Type B pancreatic cell (in vitro differentiated cells): ENCODE data around the gene RPLP1. TPM values are rescaled to one million over a fixed set of nuclear protein-coding genes. Genes with fewer than 3 reads are reported as not detected.

Source experiments
- DNase-seq: peaks from one replicate; pipeline ENCODE4 v3.0.0; 2021; ENCODE audit warnings: mixed read lengths; ENCODE audit not compliant: unreplicated experiment; ENCODE audit errors: extremely low spot score
- H3K27ac Mint-ChIP-seq: 2 replicates; pipeline ENCODE4 v1.8.0; 2021; ENCODE audit warnings: mild to moderate bottlenecking, mixed read lengths
- H3K27me3 Mint-ChIP-seq: 2 replicates; pipeline ENCODE4 v1.8.0; 2021; ENCODE audit warnings: mixed read lengths
- H3K36me3 Mint-ChIP-seq: 2 replicates; pipeline ENCODE4 v1.8.0; 2021; ENCODE audit warnings: mixed read lengths
- H3K4me1 Mint-ChIP-seq: one replicate; pipeline ENCODE4 v1.8.0; 2021; ENCODE audit warnings: mixed read lengths; ENCODE audit not compliant: unreplicated experiment
- H3K4me3 Mint-ChIP-seq: 2 replicates; pipeline ENCODE4 v1.8.0; 2021; ENCODE audit warnings: mild to moderate bottlenecking, mixed read lengths
- H3K9me3 Mint-ChIP-seq: 2 replicates; pipeline ENCODE4 v1.8.0; 2021; ENCODE audit warnings: mixed read lengths
- total RNA-seq: library from RNA; stranded (reverse); gene quantifications from 2 replicates; pipeline ENCODE4 v1.2.1, GENCODE V29; 2021; ENCODE audit warnings: low replicate concordance
- TF ChIP-seq, protein P1 (sequence below): fragments of 200-600 bp; sonication (generic); conservative IDR thresholded peaks from 2 replicates; pipeline ENCODE4 v1.5.0; 2021; ENCODE audit warnings: antibody characterized with exemption, mild to moderate bottlenecking

RPLP1 gene
- total RNA-seq, 1 donor from 2014 or later = 1,694 TPM

DNA sequence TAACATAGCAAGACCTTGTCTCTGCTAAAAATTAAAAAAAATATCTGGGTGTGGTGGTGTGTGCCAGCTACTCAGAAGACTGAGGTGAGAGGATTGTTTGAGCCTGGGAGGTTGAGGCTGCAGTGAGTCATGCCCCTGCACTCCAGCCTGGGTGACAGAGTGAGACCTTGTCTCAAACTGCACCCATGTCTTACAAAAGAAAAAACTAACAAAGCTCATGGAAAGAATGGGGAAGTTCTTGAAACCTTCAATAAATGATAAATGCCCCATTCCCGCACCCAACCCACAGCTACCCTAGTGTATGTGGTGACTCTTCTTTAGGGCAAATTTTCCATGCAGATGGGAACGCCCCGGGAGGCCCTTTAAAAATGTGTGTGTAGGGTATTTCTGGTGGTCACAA, 28.3 kb downstream of the RPLP1 start:
- no peaks in the 10 kb centered on the region for H3K27me3 Mint-ChIP-seq
- TF ChIP-seq, protein P1, sequence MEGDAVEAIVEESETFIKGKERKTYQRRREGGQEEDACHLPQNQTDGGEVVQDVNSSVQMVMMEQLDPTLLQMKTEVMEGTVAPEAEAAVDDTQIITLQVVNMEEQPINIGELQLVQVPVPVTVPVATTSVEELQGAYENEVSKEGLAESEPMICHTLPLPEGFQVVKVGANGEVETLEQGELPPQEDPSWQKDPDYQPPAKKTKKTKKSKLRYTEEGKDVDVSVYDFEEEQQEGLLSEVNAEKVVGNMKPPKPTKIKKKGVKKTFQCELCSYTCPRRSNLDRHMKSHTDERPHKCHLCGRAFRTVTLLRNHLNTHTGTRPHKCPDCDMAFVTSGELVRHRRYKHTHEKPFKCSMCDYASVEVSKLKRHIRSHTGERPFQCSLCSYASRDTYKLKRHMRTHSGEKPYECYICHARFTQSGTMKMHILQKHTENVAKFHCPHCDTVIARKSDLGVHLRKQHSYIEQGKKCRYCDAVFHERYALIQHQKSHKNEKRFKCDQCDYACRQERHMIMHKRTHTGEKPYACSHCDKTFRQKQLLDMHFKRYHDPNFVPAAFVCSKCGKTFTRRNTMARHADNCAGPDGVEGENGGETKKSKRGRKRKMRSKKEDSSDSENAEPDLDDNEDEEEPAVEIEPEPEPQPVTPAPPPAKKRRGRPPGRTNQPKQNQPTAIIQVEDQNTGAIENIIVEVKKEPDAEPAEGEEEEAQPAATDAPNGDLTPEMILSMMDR = no peak

DNA sequence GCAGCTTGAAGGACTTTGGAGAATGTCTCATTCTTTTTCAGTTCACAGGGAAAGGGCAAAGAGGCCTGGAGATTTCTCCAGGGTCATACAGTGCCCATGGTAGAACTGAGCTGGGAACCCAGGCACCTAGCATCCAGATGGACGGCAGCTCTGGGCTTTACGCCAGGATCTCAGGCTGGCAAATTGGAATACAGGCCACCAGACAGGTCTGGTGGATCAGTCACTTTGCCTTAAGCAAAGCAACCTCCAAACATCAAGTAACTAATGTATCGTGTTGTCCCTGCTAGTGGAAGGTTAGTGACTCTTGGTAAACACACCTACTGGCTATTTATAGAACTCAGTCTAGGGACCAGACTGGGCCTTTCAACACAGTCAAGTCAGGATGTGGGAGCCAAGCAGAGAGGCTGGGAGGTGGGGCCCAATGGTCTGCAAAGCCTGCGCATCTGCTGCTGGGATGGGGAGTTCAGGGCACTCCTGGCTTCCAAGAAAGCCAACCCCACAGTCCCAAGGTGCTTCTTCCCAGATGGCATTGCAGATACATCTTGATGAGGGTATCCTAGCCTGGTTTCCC, 30.2 kb downstream of the RPLP1 start:
- Mint-ChIP-seq H3K9me3 (peaks cover 13% of the 10 kb centered on the region), H3K4me3 (no peak overlapping the region), H3K36me3 (no peaks in the 10 kb centered on the region), H3K4me1 (peaks cover 15% of the 10 kb centered on the region), H3K27me3 (no peaks in the 10 kb centered on the region), H3K27ac (no peak overlapping the region)
- DNase-seq = no peak
- TF ChIP-seq, protein P1 = no peak

More for the DNA sequence above, 28.3 kb downstream of the RPLP1 start:
- Mint-ChIP-seq H3K27ac (no peak overlapping the region), H3K36me3 (no peaks in the 10 kb centered on the region), H3K4me1 (peaks cover 15% of the 10 kb centered on the region), H3K4me3 (no peak overlapping the region), H3K9me3 (peaks cover 13% of the 10 kb centered on the region)
- no peak for DNase-seq

DNA sequence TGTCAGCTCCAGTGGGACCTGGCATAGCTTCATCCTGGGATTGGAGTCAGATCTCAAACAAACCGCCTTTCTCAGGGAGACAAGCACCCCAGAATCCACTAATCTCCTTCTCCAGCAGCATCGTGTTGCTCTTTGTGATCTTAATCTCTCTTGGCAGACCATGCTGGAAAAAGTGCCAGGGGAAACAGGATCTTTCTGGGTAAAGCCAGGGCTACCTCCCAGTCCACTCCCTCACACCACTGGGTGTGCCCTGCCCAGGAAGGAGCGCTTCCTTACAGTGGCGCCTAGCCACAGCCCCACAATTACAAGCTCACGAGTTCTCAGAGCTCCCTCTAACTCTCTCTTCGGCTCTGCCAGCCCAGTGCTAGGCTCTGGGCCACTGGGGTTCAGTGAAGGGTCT, 32.2 kb downstream of the RPLP1 start:
- DNase-seq = no peak
- TF ChIP-seq, protein P1 = no peak
- Mint-ChIP-seq H3K4me3 (no peak overlapping the region), H3K27ac (no peak overlapping the region), H3K27me3 (no peaks in the 10 kb centered on the region), H3K9me3 (peaks cover 9% of the 10 kb centered on the region), H3K36me3 (no peaks in the 10 kb centered on the region), H3K4me1 (peaks cover 15% of the 10 kb centered on the region)

DNA sequence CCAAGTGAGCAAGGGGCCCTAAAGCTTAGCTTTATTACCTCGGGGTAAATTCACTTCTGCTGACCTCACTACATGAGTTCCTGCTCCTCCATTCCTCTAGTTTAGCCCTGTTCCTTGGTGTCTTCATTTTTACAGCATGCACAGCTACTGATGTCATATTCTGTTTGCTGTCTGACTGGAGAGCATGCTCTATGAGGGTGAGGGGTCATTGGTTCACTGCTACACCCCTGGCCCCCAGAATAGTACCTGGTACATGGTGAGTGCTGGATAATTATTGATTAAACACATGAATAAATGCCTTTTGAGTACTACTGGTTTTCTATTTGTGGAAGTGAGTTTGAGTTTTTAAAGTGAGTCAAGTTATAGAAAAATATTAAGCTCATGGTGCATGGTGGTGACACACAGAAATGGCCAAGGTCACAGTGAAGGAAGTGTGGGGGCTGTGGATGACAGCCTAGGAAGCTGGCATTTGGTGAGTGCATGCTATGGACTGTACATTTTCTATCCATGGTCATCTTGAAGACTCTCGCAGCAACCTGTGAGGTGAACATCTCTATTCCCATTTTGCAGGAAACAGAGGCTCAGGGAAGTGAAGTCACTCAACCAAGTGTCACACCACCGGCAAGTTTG, 34.0 kb downstream of the RPLP1 start:
- Mint-ChIP-seq H3K9me3 (peaks cover 4% of the 10 kb centered on the region), H3K4me3 (no peak overlapping the region), H3K27ac (no peak overlapping the region), H3K27me3 (peaks cover 5% of the 10 kb centered on the region), H3K36me3 (no peaks in the 10 kb centered on the region), H3K4me1 (peaks cover 13% of the 10 kb centered on the region)
- no peak for DNase-seq
- TF ChIP-seq, protein P1 = no peak

DNA sequence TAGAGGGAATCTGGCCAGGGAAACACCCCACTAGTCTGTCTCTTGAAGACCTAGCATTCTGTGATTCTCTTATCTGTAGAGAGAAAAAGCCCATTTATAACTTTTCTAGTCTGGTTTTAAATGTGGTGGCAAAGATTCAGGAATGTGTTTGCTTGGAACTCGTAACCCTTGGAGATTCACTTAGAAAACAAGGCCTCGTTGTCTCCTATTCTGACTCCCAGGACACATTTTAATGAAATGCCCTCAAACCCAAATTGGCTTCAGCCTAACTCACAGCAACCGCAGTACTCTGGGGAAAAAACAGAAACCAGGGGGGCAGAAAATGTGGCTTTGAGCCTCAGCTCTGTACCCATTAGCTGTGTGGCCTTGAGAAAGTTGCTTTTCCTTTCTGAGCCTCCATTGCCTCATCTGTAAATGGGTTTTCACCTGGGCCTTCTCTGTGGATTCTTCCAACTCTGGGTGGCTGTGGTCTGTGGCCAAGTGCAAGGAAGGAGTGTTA, 36.5 kb downstream of the RPLP1 start:
- DNase-seq = no peak

More for the DNA sequence above, 36.5 kb downstream of the RPLP1 start:
- Mint-ChIP-seq H3K27me3 (peaks cover 5% of the 10 kb centered on the region), H3K27ac (no peak overlapping the region), H3K36me3 (no peaks in the 10 kb centered on the region), H3K4me3 (no peak overlapping the region), H3K4me1 (peaks cover 2% of the 10 kb centered on the region), H3K9me3 (peaks cover 4% of the 10 kb centered on the region)
- TF ChIP-seq, protein P1 = no peak
